ENCODE results near the gene MEIOB.
A peak's percentile ranks its signal among the peaks of the same experiment; 100 is the strongest.

The MEIOB gene

GRCh38 chr16:1832838-1833454, 39.0 kb downstream of the MEIOB start:
- in situ Hi-C loops (cut with HindIII; ENCODE audit: low sequenced_read_pairs): no loop called here
- no peak for TF ChIP-seq CTCF (IDR thresholded peaks at IDR 0.05; ENCODE audit: low read depth, low read length, missing control alignments)
- no peak for DNase-seq (ENCODE audit: low read depth)
- H3K4me3 ChIP-seq (ENCODE audit: low read depth, low read length): no peak overlapping the region

- in situ Hi-C loops (cut with HindIII; ENCODE audit: low sequenced_read_pairs): no loop called here
- no peak for DNase-seq (ENCODE audit: low read depth)
- no peak for TF ChIP-seq CTCF (IDR thresholded peaks at IDR 0.05; ENCODE audit: low read depth, low read length, missing control alignments)
- no peak overlapping the region for H3K4me3 ChIP-seq (ENCODE audit: low read depth, low read length)
Observed at GRCh38 chr16:1831186-1832075, 40.5 kb downstream of the MEIOB start.

GRCh38 chr16:1830213-1830612, 41.8 kb downstream of the MEIOB start:
- no peak overlapping the region for H3K4me3 ChIP-seq (ENCODE audit: low read depth, low read length)
- no peak for DNase-seq (ENCODE audit: low read depth)
- in situ Hi-C loops (cut with HindIII; ENCODE audit: low sequenced_read_pairs): no loop called here
- TF ChIP-seq CTCF (IDR thresholded peaks at IDR 0.05; ENCODE audit: low read depth, low read length, missing control alignments): no peak

- in situ Hi-C loops (cut with HindIII; ENCODE audit: low sequenced_read_pairs): no loop called here
- TF ChIP-seq CTCF (IDR thresholded peaks at IDR 0.05; ENCODE audit: low read depth, low read length, missing control alignments): no peak
- peak overlapping the region; percentile 99 for H3K4me3 ChIP-seq (ENCODE audit: low read depth, low read length)
- no peak for DNase-seq (ENCODE audit: low read depth)
Observed at GRCh38 chr16:1828645-1829410, 43.1 kb downstream of the MEIOB start.

- peak; percentile 86 for DNase-seq (ENCODE audit: low read depth)
- no peak for TF ChIP-seq CTCF (IDR thresholded peaks at IDR 0.05; ENCODE audit: low read depth, low read length, missing control alignments)
- in situ Hi-C loops (cut with HindIII; ENCODE audit: low sequenced_read_pairs): no loop called here
- H3K4me3 ChIP-seq (ENCODE audit: low read depth, low read length): peak within 1 kb of the TSS; percentile 99
Observed at GRCh38 chr16:1826691-1827573, 45.0 kb downstream of the MEIOB start, which contains the start of the genes FAHD1 and HAGH. Gene FAHD1, plus strand, starts transcription at chr16:1827206. Its CDS starts 33 bp downstream, at chr16:1827239. Gene HAGH, minus strand, starts transcription at chr16:1826825. Its CDS starts 38 bp downstream, at chr16:1826787.
